NCI-H2107 treated with DMSO at 0.1 percent for 48 hours (cell line): ENCODE measurements around the gene BRCA2.

Source experiments
- DNase-seq: peaks from one replicate; lab custom pipeline; 2025; ENCODE audit not compliant: unreplicated experiment; lab: John Stamatoyannopoulos, UW

BRCA2 gene

DNA sequence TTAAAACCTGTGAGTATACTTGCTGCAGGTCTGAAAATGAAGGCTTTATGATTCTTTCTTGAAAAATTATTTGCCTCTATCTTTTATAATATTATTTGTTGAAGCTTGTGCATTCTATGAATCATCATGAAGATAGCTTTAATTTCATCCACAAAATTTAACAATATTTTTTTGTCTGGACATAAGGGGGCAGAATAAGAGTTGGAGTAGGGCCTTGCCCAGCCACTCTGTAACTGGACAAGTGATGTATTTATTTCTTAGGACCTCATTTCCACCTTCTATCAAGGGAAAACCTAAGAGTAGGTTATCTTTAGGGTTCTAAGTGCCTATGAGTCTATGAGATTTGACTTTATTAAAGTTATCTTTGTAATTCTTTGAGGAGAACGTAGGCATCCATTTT, 62.7 kb downstream of the BRCA2 start:
- no peak for DNase-seq

DNA sequence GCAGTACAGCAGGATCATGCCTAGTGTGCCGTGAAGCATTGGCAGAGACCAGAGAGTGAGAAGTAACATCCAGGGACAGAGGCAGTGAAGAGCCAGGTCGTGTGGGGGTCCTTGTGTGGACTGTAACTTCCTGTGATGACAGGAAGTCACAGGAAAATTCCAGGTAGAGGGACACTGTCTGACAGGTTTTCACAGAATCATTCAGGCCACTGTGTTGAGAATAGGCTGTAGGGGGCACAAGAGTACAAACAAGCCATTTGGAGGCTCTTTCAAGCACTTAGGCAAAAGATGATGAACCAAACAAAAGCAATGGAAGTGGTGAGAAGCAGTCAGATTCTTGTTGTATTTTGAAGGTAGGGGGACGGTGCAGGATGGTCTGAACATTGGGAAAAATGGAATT, 66.2 kb downstream of the BRCA2 start:
- DNase-seq, result peak; percentile 4

DNA sequence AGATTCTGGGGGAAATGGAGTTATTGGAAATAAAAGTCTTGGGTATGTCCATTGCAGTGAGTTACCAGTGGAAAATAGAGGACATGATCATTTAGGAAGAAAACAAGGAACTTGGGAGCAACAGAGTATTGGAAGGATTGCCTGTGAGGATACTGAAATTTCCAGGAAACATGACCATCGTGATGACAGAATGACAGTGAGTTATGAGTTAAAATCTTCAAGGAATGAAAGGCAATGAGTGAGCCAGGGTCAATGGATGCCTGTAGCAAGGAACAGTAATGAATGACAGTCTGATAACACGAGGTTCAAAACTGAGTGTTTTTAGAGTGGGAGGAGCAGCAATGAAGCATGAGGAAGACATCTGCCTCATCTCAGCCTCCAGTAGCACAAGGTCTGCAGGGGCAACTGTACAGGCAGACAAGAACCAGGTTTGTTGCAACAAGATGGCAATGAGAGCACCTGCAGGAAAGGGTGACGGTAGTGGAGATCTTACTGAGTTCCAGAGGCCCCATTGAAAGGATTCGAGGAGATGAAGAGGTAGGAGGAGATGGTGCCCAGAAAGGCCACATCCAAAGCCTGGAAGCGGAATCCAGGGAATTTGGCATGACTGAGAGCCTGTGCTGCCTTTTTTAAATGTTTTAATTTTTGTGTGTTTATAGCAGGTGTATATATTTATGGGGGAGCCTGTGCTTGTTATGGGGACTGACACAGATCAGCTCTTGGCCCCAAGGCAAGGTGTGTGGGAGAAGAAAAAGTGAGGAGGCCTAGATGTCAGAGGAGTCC, 68.7 kb downstream of the BRCA2 start:
- no peak for DNase-seq

DNA sequence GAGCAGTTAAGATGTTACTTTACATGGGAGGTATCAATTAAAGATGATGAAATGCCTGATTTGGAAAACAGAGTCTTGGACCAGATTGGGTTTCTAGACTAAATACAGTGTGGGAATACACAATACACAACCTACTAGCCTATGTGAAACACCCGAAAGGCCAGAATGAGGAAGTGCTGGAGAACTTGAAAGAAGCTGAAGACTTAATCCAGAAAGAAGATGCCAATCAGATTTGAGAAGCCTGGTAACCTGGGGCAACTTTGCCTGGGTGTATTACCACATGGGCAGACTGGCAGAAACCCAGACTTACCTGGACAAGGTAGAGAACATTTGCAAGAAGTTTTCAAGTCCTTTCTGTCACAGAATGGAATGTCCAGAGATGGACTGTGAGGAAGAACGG, 69.4 kb downstream of the BRCA2 start:
- DNase-seq, result no peak

DNA sequence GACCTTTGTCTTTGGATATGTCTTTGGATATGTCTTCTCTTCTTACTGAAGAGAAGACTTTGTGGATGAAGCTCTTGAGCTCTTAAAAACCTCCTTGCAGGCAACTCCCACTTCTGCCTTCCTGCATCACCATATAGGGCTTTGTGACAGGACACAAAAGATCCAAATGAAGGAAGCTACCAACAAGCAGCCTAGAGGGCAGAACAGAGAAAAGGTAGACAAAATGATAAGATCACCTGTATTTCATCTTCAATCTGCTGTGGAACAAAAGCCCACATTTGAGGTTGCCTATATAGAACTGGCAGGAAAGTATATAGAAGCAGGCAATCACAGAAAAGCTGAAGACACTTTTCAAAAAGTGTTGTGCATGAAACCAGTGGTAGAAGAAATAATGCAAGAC, 70.1 kb downstream of the BRCA2 start:
- no peak for DNase-seq

DNA sequence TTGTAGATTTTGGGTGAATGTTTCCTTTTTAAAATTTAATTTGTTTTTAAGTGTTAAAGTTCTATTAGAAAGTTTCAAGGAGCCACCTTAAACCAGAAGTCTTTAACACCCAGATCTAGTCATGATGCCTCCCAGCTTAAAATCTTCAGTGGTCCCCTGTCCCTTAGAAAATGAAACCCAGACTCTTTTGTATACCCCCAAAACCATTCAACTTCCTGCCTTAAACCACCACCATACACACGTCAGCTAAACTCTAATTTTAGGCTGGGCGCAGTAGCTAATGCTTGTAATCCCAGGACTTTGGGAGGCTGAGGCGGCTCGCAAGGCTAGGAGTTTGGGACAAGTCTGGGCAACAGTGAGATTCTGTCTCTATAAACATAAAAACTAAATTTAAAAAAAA, 74.7 kb downstream of the BRCA2 start:
- DNase-seq, result no peak

DNA sequence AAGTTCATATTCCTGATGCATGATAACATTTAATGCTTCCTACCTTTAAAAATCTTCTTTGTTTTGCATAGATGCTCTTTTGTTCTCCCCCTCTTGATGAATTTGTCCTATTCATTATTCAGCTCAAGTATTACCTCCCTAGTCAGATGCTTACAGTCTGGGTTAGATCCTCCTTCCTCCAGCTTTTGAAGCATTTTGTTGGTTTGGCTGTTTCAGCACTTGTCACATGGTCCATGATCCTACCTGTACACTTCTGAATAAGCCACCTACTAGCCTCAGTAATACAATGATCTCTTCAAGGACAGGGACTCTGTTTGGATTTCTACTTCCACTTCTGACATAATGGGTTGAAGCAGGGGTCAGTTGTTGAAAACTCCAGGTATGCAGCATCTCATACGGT, 75.2 kb downstream of the BRCA2 start:
- no peak for DNase-seq

DNA sequence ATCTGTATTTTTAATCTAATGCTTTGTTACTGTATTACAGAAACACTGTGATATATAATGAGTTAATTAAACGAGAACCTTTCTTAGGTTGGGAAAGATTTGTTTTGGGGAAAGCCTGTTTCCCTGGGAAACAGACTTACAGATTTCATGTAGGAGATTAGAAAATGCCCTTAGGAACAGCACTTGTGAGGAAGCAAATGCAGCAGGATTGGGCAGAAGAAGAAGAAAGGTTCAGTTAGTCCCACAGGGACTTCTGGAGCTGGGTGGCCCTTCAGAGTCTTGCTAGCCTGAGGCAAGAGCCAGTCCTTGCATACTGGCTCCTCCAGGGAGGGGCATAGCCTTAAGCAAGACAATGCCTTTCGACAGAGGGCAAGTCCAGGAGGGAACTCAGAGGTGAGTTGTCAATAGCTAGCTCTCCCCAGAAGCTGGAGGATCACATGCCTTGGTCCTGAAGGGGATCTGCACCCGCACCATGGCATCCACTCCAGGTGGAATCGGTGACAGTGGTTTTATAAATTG, 75.9 kb downstream of the BRCA2 start:
- no peak for DNase-seq

DNA sequence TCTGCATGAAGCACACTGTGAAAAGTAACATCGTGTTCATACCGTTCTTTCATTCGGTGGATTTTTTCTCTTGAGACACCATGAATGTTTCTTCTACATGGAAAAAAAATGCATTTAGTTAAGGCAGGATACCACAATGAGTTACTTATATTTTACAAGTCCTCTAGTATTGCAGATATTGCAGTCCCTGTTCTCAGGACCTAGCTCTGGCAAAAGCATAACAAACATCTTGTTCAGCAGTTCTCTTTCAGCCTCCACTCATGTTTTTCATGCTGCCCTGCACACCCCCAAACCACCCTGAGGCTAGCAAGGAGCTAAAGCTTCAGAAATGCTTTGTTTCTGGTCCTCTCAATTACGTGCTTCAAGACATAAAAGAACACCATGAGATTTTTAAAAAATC, 87.8 kb downstream of the BRCA2 start:
- no peak for DNase-seq

DNA sequence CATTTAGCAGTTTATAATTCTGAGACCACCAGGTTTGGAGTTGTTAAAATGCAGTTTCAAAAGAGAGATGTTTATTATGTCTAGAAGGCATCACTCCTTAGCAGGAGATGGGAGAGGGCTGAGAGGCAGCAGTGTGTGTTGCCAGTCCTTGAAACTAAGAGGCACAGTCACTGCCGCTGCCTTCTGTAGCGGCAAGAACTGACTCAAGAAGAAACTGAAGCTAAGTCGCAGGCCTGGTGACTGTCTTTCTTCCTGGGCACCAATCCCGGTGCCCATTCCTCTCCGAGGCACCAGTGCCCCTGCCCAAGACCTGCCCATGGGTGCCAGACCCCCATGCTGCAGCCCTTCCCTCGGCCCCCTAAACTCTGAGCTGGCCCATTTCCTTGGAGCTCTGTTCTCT, 92.5 kb downstream of the BRCA2 start:
- DNase-seq, result no peak

DNA sequence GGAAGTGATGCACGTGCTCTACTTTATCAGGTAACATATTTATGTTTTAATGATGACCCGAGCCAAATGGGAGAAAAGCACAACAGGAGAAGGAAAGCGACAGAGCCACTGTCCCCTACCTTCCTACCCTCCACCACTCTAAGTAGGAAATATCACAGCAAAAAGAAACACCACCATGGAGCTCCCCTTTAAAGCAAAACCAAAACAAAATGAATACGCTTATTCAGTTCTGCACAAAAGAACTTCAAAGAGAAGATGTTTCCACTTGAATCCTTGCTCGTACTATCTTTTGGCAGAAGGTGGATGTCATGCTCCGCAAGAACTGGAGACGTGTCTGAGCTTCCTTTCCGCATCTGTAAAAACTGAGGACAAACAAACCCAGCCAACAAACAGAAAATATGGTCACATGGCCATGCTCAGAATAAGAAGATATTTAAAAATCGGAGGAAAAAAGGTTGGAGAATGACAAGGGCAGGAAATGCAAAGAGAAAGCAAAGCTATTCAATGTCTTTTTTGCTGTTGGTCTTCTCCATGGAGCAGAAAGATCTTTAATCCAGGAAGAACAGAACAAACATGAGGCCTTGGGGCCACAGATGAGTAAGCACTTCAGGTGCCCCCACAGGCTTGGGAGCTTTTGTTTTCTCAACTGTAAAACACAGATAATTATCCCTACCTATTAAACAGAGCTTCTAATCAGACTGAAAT, 93.1 kb downstream of the BRCA2 start:
- no peak for DNase-seq

DNA sequence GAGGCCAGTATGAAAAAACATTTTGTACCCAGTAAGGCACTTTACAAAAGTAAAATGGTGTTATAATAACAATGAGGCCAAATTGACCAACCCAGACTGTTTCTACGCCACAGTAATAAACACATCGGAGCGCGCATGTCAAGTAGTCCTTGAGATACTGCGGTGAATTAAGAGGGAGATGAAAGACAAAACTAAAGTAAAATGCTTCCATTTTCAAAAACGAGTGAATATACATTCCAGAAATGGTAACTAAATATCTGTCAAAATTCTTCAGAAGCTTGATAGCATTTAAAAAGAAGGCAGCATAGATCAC, 93.6 kb downstream of the BRCA2 start:
- DNase-seq, result peak; percentile 47

DNA sequence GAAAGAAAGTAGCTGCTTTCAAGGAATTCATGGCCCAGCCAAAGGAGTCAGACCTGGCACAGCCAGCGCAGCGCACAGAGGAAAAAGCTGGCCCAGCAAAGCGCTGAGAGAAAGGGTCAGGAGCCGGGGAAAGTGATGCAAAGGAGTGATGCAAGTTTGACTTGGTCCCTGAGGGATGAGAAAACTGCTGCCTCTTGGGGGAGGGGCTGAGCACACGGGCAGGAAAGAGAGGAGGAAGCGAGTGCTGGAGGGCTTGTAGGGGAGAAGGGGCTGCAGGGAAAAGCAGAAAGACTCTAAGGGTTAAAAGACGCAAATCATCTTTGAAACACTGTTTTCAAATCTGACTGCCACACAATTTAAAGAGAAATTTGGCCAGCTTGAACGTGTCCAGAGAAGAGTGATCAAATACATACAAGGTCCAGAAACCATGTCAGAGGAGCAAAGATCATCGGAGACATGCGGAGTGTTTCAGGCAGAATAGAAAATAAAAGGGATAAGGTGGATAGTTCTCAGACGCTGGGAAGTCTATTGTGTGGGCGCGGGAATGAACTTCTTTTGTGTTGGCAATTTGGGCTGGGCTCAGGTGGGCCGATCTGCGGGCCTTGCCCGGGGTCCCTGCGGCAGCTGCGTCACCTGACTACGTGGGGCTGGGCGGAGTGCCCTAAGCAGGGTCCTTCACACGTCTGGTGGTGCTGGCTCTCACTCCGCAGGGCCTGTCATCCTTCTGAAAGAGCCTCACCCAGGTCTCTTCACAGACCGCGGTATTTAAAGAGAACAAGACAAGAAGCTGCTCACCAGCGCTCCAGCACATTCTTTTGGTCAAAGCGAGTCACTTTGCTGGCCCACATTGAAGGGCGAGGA, 94.5 kb downstream of the BRCA2 start:
- no peak for DNase-seq

DNA sequence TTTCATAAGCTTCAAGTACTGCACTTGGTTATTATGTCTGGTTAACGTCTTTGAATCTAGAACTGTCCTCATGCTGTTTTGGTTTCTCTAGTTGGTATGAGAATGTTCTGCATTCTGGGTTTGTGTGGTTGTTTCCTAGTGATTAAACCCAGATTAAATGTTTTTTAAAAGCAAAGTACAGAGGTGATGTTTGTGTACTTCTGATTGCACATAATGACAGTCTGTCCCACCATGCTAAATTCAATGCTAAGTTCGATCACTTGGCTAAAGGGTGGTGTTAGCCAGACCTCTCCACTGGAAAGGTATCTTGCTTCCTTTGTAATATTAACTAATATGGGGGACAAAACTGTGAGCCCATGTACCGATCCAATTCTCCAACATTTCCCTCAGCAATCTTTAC, 98.0 kb downstream of the BRCA2 start:
- DNase-seq, result no peak

DNA sequence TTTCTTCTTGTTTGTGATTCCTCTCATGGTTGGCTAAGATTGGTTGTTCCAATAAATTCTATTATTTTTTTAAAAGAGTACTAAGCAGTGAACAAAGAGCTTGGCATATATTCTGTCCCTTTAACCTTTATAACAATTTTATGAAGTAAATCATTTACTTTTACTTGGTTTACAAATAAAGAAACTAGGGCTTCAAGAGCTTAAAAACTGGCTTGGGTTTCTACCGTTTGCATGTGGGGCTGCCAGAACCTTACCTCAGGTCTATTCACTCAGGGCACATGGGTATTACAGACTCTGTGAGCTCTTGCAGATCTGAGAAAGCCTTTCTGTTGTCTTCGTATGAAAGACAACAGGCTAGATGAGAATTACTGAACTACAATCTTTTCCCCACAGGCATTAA, 99.3 kb downstream of the BRCA2 start:
- DNase-seq, result no peak

DNA sequence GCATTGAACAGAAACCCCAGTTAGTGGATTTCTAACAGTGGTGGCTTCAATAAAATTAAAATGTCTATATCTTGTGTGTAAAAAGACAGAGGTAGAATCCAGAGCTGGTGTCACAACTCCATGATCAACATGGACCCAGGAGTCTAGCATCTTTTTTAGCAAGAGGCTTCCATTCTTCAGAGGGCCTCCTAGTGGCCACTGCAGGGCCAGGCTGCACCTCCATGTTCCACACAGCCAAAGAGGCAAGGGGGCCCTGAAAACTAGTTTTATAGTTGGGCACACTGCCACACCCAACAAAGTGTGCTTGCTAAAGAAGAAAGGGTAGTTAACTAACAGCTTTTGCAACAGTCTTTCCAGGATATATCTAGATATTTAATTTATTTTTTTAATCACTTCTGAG, 99.7 kb downstream of the BRCA2 start:
- DNase-seq, result no peak

DNA sequence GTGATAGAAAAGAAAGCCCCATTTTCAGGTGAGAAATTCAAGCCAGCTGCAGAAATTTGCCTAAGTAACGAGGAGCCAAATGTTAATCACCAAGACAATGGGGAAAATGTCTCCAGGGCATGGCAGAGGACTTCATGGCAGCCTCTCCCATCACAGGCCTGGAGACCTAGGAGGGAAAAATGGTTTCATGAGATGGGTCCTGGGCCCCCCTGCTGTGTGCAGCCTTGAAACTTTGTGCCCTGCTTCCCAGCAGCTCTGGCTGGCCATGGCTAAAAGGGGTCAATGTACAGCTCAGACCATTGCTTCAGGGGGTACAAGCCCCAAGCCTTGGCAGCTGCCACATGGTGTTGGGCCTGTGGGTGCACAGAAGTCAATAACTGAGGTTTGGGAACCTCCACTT, 102.7 kb downstream of the BRCA2 start:
- no peak for DNase-seq

DNA sequence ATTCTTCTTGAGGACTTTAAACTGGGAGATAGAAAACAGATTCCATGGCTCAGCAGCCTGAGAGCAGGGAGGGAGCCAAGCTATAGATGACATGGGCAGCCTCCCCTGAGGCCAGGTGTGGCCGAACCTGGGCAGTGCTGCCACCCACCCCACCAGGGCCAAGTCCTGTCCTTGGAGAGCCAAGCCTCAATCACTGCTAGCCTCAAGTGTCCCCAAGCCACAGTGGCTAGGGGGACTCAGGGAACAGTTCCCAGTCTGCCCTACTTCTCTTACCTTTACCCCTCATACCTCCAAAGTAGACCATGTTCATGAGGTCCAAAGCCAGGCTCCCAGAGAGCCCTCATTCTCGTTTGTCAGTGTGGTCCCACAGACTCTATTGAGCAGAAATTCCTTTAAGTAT, 104.6 kb downstream of the BRCA2 start:
- DNase-seq, result no peak

DNA sequence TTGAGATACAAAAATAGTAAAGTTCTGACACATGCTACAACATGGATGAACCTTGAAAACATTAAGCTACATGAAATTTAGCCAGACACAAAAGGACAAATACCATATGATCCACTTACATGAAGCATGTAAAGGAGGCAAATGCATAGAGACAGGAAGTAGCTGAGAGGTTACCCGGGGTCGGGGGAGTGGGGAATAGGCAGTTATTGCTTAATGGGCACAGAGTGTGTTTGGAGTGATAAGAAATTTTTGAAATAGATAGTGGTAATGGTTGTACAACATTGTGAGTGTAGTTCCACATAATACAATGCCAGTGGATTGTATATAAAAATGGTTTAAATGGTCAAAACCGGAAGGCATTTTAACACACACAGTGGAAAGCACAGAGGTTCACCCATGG, 108.3 kb downstream of the BRCA2 start:
- DNase-seq, result no peak

DNA sequence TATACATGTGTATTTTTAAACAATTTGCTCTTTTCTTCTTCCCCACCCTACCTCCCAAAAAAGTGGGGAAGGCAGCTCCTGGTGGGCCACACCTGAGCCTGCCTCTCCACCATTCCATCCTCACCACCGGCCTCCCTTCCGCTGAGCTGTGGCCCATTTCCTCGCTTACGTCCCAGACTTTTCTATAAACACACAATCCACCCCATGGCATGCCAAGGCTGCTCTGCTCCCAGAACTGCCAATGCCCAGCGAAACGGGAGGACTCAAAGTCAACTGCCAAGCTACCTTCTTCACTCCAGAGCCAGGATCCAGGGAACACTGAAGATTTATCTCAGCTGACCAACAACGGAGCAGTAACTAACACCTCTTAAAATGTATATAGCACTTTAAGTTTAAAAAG, 109.8 kb downstream of the BRCA2 start:
- no peak for DNase-seq

DNA sequence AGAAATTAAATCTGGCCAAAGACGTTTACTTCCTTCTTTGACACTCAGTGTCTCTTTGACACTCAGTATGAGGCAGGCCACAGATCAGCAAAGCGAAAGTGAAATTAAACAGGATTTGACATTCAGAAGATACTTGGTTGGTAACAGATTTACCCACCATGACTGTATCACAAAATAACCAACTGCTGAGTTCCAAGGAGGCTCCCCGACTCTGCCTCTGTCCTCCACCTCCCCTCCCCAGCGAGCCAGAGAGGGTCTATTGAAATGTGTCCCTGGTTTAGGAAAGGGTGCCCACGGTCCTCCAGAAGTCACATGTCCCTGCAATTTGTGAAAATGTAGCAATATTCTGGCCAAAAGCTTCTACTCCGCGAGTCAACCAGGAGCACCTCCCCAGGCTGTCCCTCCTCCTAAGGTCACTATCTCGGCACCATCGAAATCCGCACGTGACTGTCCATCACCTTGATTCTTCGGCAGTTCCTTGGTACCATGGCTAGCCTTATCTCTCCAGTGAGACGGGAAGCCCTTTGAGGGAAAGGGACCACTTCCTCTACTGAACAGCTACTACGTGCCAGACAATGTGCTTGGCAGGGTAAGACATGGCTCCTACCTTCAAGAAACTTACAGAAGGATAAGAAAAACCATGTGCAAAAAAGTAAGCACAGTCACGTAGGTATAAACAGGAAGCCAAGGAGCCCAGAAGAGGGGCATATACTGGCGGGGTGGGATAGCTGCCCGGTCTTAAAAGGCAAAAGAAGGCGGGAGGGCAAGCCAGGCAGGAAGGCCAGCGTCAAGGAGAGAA, 111.1 kb downstream of the BRCA2 start:
- no peak for DNase-seq
